NB4 (cell line): ENCODE measurements around the gene PPP1R37.

ENCODE experiments used
- CTCF ChIP-seq: IDR thresholded peaks from one replicate; pipeline ENCODE4 v1.5.1; 2012; ENCODE audit warnings: low read depth, low read length
- MYC ChIP-seq: IDR thresholded peaks from 2 replicates; pipeline ENCODE4 v1.6.1; 2011; ENCODE audit warnings: low read depth, low read length
- POLR2A ChIP-seq: IDR thresholded peaks from 2 replicates; pipeline ENCODE4 v1.6.1; 2011; ENCODE audit warnings: mild to moderate bottlenecking; ENCODE audit not compliant: insufficient read length; ENCODE audit errors: extremely low read depth

DNA sequence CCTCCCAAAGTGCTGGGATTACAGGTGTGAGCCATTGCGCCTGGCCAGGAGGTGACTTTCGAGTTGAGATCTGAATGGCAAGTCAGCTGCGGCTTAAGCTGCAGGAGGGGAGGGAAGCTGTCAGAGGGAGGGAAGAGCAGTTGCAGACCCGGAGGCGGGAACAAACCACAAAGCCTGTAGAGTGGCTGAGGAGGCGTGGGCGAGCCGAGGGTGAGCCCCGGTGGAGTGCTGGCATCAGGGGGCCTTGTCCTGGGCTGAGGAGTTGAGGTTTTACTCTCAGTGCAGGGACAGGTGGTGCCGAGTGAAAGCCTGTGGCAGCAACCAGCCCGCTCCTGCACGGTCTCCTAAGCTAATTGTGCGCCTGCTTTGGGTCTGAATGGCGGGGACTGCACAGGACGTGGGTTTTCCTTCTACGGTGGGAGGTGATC, 24.2 kb downstream of the PPP1R37 start:
- TF ChIP-seq POLR2A (no peak), CTCF (no peak), MYC (peak; percentile 53; the same call in 1 of the 2 replicates)
